Neural crest cell (in vitro differentiated cells): ENCODE measurements around the gene ZNF283. TPM values are rescaled to one million over a fixed set of nuclear protein-coding genes. Genes with fewer than 3 reads are reported as not detected.
A peak's percentile ranks its signal among the peaks of the same experiment; 100 is the strongest.
"Not testable (repeated sequence)": the region's sequence is repeated elsewhere in the genome, so short reads cannot be mapped to it uniquely, and the experiment has no call there.

Experiments used
- DNase-seq: peaks from one replicate; pipeline ENCODE4 v3.0.0; 2021; ENCODE audit warnings: low read depth, mixed read lengths, low spot score
- H3K27ac Mint-ChIP-seq: one replicate; pipeline ENCODE4 v1.8.0; 2021; ENCODE audit warnings: mild to moderate bottlenecking, mixed read lengths; ENCODE audit not compliant: unreplicated experiment
- H3K27me3 Mint-ChIP-seq: 2 replicates; pipeline ENCODE4 v1.8.0; 2021; ENCODE audit warnings: low read depth, mild to moderate bottlenecking, mixed read lengths
- H3K36me3 Mint-ChIP-seq: 2 replicates; pipeline ENCODE4 v1.8.0; 2021; ENCODE audit warnings: low read depth, mild to moderate bottlenecking, mixed read lengths
- H3K4me1 Mint-ChIP-seq: 2 replicates; pipeline ENCODE4 v1.8.0; 2021; ENCODE audit warnings: mixed read lengths
- H3K4me3 Mint-ChIP-seq: one replicate; pipeline ENCODE4 v1.8.0; 2021; ENCODE audit warnings: mild to moderate bottlenecking, mixed read lengths
- H3K9me3 Mint-ChIP-seq: 2 replicates; pipeline ENCODE4 v1.8.0; 2021; ENCODE audit warnings: mixed read lengths
- CTCF ChIP-seq: fragments of 200-600 bp; sonication (generic); conservative IDR thresholded peaks from 2 replicates; pipeline ENCODE4 v1.5.0; 2021; ENCODE audit warnings: antibody characterized with exemption, mild to moderate bottlenecking
- total RNA-seq: library from RNA; stranded (reverse); gene quantifications from 2 replicates; pipeline ENCODE4 v1.2.1, GENCODE V29; 2021

Gene ZNF283
- total RNA-seq, 1 donor from 2014 or later: 13.6 TPM

- Mint-ChIP-seq H3K36me3 (no peaks in the 10 kb centered on the region), H3K4me1 (peaks cover 18% of the 10 kb centered on the region), H3K9me3 (peaks cover 3% of the 10 kb centered on the region), H3K27me3 (peaks cover 45% of the 10 kb centered on the region), H3K4me3 (no peak overlapping the region), H3K27ac (no peak overlapping the region)
- no peak for TF ChIP-seq CTCF
- no peak for DNase-seq
Measured at GRCh38 chr19:43804432-43804831, 22.7 kb upstream of the ZNF283 start.

- peaks cover 40% of the 10 kb centered on the region for H3K27me3 Mint-ChIP-seq
- not testable (repeated sequence) for H3K36me3 Mint-ChIP-seq, H3K27ac Mint-ChIP-seq
Measured at GRCh38 chr19:43806401-43806800, 20.7 kb upstream of the ZNF283 start.

GRCh38 chr19:43806848-43807247, 20.3 kb upstream of the ZNF283 start:
- DNase-seq: no peak
- Mint-ChIP-seq H3K36me3 (no peaks in the 10 kb centered on the region), H3K27ac (no peak overlapping the region), H3K9me3 (peaks cover 3% of the 10 kb centered on the region), H3K4me3 (no peak overlapping the region), H3K4me1 (peaks cover 23% of the 10 kb centered on the region), H3K27me3 (peaks cover 39% of the 10 kb centered on the region)
- TF ChIP-seq CTCF: no peak

More at GRCh38 chr19:43806401-43806800, 20.7 kb upstream of the ZNF283 start:
- not testable (repeated sequence) for H3K9me3 Mint-ChIP-seq, H3K4me3 Mint-ChIP-seq, DNase-seq
- peaks cover 23% of the 10 kb centered on the region for H3K4me1 Mint-ChIP-seq

- Mint-ChIP-seq H3K27me3 (peaks cover 42% of the 10 kb centered on the region), H3K4me1 (peaks cover 23% of the 10 kb centered on the region), H3K36me3 (no peaks in the 10 kb centered on the region), H3K4me3 (no peak overlapping the region), H3K9me3 (peaks cover 3% of the 10 kb centered on the region), H3K27ac (no peak overlapping the region)
- no peak for DNase-seq
- no peak for TF ChIP-seq CTCF
Measured at GRCh38 chr19:43807651-43808050, 19.5 kb upstream of the ZNF283 start.

- TF ChIP-seq CTCF: peak; percentile 77
- Mint-ChIP-seq H3K36me3 (no peaks in the 10 kb centered on the region), H3K27ac (no peak overlapping the region), H3K9me3 (peaks cover 7% of the 10 kb centered on the region), H3K4me3 (no peak overlapping the region), H3K27me3 (peaks cover 51% of the 10 kb centered on the region), H3K4me1 (peaks cover 23% of the 10 kb centered on the region)
- DNase-seq: no peak
Measured at GRCh38 chr19:43809762-43810696, 17.1 kb upstream of the ZNF283 start.

- no peak overlapping the region for H3K4me3 Mint-ChIP-seq
- peaks cover 15% of the 10 kb centered on the region for H3K4me1 Mint-ChIP-seq
- DNase-seq: no peak
- peaks cover 4% of the 10 kb centered on the region for H3K9me3 Mint-ChIP-seq
- TF ChIP-seq CTCF: no peak
- no peaks in the 10 kb centered on the region for H3K36me3 Mint-ChIP-seq
- peaks cover 53% of the 10 kb centered on the region for H3K27me3 Mint-ChIP-seq
- H3K27ac Mint-ChIP-seq: no peak overlapping the region
Measured at GRCh38 chr19:43811837-43812236, 15.3 kb upstream of the ZNF283 start.
